Neural cell (in vitro differentiated cells): ENCODE results near the gene CIBAR2. TPM values are rescaled to one million over a fixed set of nuclear protein-coding genes. Genes with fewer than 3 reads are reported as not detected.
"Not testable (repeated sequence)": the region's sequence is repeated elsewhere in the genome, so short reads cannot be mapped to it uniquely, and the experiment has no call there.

Source experiments
- H2AFZ ChIP-seq: fragments of 200-600, 300-800 bp; sonication (generic), shearing (Covaris generic); 2 replicates; pipeline ENCODE4 v1.6.0; 2014; ENCODE audit warnings: low read depth, mild to moderate bottlenecking, antibody characterized with exemption, low read length, moderate library complexity
- H3F3A ChIP-seq: fragments of 200-600 bp; shearing (Covaris generic); 2 replicates; pipeline ENCODE4 v1.6.1; 2016; ENCODE audit warnings: mild to moderate bottlenecking, moderate library complexity, mixed read lengths, antibody characterized with exemption, low read length; ENCODE audit not compliant: insufficient read depth, poor library complexity, severe bottlenecking
- H3K27ac ChIP-seq: fragments of 200-600, 300-800 bp; sonication (generic), shearing (Covaris generic); 2 replicates; pipeline ENCODE4 v1.5.1; 2014; ENCODE audit warnings: mild to moderate bottlenecking, low read length, moderate library complexity
- H3K27me3 ChIP-seq: fragments of 300-800, 200-600 bp; sonication (generic), shearing (Covaris generic); 2 replicates; pipeline ENCODE4 v1.6.0; 2014; ENCODE audit warnings: mild to moderate bottlenecking, low read depth, low read length, moderate library complexity; ENCODE audit not compliant: insufficient read depth
- H3K36me3 ChIP-seq: fragments of 300-800, 200-600 bp; sonication (generic), shearing (Covaris generic); 2 replicates; pipeline ENCODE4 v1.5.1; 2014; ENCODE audit warnings: mild to moderate bottlenecking, antibody characterized with exemption, low read length, moderate library complexity; ENCODE audit not compliant: insufficient read depth
- H3K4me2 ChIP-seq: fragments of 300-800, 200-600 bp; sonication (generic), shearing (Covaris generic); 2 replicates; pipeline ENCODE4 v1.6.0; 2014; ENCODE audit warnings: mild to moderate bottlenecking, low read length
- H3K4me3 ChIP-seq: fragments of 300-800, 200-600 bp; sonication (generic), shearing (Covaris generic); 2 replicates; pipeline ENCODE4 v1.5.1; 2014; ENCODE audit warnings: mild to moderate bottlenecking, low read length, moderate library complexity
- H3K79me2 ChIP-seq: fragments of 200-600 bp; shearing (Covaris generic); replicated peaks from 2 replicates; pipeline ENCODE4 v1.6.0; 2014; ENCODE audit warnings: mild to moderate bottlenecking, low read length, moderate library complexity; ENCODE audit not compliant: insufficient read depth
- H3K9ac ChIP-seq: fragments of 300-800, 200-600 bp; sonication (generic), shearing (Covaris generic); 2 replicates; pipeline ENCODE4 v1.6.1; 2016; ENCODE audit warnings: mild to moderate bottlenecking, low read length, mixed read lengths
- H3K9me2 ChIP-seq: fragments of 200-600 bp; shearing (Covaris generic); 2 replicates; pipeline ENCODE4 v1.6.1; 2016; ENCODE audit warnings: mild to moderate bottlenecking, low read length, mixed read lengths; ENCODE audit not compliant: insufficient read depth
- H3K9me3 ChIP-seq: fragments of 200-600, 300-800 bp; sonication (generic), shearing (Covaris generic); 2 replicates; pipeline ENCODE4 v1.6.1; 2016; ENCODE audit warnings: mild to moderate bottlenecking, mixed run types, low read length, moderate library complexity, mixed read lengths
- H4K20me1 ChIP-seq: fragments of 200-600 bp; shearing (Covaris generic); 2 replicates; pipeline ENCODE4 v1.6.1; 2016; ENCODE audit warnings: mild to moderate bottlenecking, mixed run types; ENCODE audit not compliant: insufficient read depth
- EP300 ChIP-seq: fragments of 450-650 bp; conservative IDR thresholded peaks from 2 replicates; pipeline ENCODE4 v1.6.1; 2014; ENCODE audit warnings: antibody characterized with exemption, mild to moderate bottlenecking, moderate library complexity; ENCODE audit not compliant: poor library complexity, severe bottlenecking
- EZH2 ChIP-seq: fragments of 200-600, 300-800 bp; shearing (Covaris generic), sonication (generic); IDR thresholded peaks from 2 replicates; pipeline ENCODE4 v1.6.1; 2014; ENCODE audit warnings: antibody characterized with exemption, low read length, borderline replicate concordance, mild to moderate bottlenecking; ENCODE audit not compliant: insufficient read depth, poor library complexity, severe bottlenecking
- MXI1 ChIP-seq: fragments of 450-650 bp; conservative IDR thresholded peaks from 2 replicates; pipeline ENCODE4 v1.6.1; 2014; ENCODE audit warnings: antibody characterized with exemption, mild to moderate bottlenecking; ENCODE audit not compliant: poor library complexity, severe bottlenecking
- POLR2AphosphoS5 ChIP-seq: IDR thresholded peaks from 2 replicates; pipeline ENCODE4 v1.6.1; 2012
- RAD21 ChIP-seq: fragments of 450-650 bp; conservative IDR thresholded peaks from 2 replicates; pipeline ENCODE4 v1.6.1; 2014; ENCODE audit warnings: antibody characterized with exemption, mild to moderate bottlenecking, moderate library complexity
- REST ChIP-seq: IDR thresholded peaks from 2 replicates; pipeline ENCODE4 v1.6.1; 2012; ENCODE audit warnings: borderline replicate concordance
- SMC3 ChIP-seq: fragments of 450-650 bp; conservative IDR thresholded peaks from 2 replicates; pipeline ENCODE4 v1.6.1; 2014; ENCODE audit warnings: antibody characterized with exemption, mild to moderate bottlenecking, moderate library complexity; ENCODE audit not compliant: poor library complexity
- TAF1 ChIP-seq: IDR thresholded peaks from 2 replicates; pipeline ENCODE4 v1.6.1; 2012; ENCODE audit warnings: low read depth
- polyA plus RNA-seq: library from polyadenylated mRNA; depleted of rRNA; stranded (reverse); fragments of >200 nt; gene quantifications from 2 replicates; pipeline ENCODE4 v1.2.3, GENCODE V29; 2014
- TF ChIP-seq, protein P1 (sequence below): fragments of 450-650 bp; IDR thresholded peaks from 2 replicates; pipeline ENCODE4 v1.5.1; 2014; ENCODE audit warnings: antibody characterized with exemption, mild to moderate bottlenecking, moderate library complexity; ENCODE audit not compliant: poor library complexity, severe bottlenecking

Gene CIBAR2
- polyA plus RNA-seq, 1 donor from 2014 or later = not detected

- H3K27ac ChIP-seq = no peak overlapping the region
- no peak overlapping the region for H3K4me3 ChIP-seq
- no peak overlapping the region for H2AFZ ChIP-seq
- TF ChIP-seq SMC3 (no peak), TAF1 (no peak), EZH2 (no peak), EP300 (no peak), REST (no peak), MXI1 (no peak), POLR2AphosphoS5 (no peak)
- TF ChIP-seq, protein P1, sequence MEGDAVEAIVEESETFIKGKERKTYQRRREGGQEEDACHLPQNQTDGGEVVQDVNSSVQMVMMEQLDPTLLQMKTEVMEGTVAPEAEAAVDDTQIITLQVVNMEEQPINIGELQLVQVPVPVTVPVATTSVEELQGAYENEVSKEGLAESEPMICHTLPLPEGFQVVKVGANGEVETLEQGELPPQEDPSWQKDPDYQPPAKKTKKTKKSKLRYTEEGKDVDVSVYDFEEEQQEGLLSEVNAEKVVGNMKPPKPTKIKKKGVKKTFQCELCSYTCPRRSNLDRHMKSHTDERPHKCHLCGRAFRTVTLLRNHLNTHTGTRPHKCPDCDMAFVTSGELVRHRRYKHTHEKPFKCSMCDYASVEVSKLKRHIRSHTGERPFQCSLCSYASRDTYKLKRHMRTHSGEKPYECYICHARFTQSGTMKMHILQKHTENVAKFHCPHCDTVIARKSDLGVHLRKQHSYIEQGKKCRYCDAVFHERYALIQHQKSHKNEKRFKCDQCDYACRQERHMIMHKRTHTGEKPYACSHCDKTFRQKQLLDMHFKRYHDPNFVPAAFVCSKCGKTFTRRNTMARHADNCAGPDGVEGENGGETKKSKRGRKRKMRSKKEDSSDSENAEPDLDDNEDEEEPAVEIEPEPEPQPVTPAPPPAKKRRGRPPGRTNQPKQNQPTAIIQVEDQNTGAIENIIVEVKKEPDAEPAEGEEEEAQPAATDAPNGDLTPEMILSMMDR = no peak
- H3K9me3 ChIP-seq = no peaks in the 10 kb centered on the region
- H3K36me3 ChIP-seq = no peaks in the 10 kb centered on the region
- no peaks in the 10 kb centered on the region for H3K79me2 ChIP-seq
- no peaks in the 10 kb centered on the region for H3K27me3 ChIP-seq
- H3K4me2 ChIP-seq = no peak overlapping the region
- no peaks in the 10 kb centered on the region for H3F3A ChIP-seq
- H4K20me1 ChIP-seq = no peaks in the 10 kb centered on the region
- H3K9me2 ChIP-seq = no peaks in the 10 kb centered on the region
- no peak overlapping the region for H3K9ac ChIP-seq
Measured at GRCh38 chr16:85123891-85124635, 11.8 kb upstream of the CIBAR2 start.

DNA sequence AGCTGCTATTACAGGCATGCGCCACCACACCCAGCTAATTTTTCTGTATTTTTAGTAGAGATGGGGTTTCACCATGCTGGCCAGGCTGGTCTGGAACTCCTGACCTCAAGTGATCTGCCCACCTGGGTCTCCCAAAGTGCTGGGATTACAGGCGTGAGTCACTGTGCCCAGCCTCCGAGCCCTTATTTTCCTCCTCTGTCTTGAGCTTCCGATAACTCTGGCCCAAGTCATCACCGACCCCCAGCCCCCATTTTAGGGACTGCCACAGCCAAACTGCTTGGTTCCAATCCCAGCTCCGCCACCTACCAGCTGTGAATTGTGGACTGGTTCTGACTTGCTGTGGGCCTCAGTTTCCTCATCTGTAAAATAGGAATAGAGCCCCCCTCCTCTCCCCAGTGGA is 11.2 kb upstream of the CIBAR2 start:
- not testable (repeated sequence) for H3K27me3 ChIP-seq, H3K4me3 ChIP-seq, H2AFZ ChIP-seq, H3K36me3 ChIP-seq, H3K9me3 ChIP-seq, H3K79me2 ChIP-seq, H3K27ac ChIP-seq, H4K20me1 ChIP-seq, H3K9ac ChIP-seq, H3K4me2 ChIP-seq, H3F3A ChIP-seq, H3K9me2 ChIP-seq

DNA sequence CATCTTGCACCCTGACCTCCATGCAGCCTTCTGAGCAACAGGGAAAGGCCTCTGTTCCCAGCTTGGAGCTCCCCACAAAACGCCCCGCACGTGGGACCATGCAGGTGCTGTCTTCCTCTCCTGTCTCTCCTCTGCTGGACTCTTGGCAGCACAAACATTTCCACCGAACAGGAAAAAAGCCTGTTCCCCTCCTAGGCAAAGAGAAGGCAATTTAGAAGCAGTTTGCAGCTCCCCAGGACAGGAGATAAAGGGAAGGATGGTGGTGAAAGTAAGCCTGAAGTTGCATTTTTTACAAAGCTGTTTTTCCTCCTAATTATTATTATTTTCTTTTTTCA is 7.7 kb upstream of the CIBAR2 start:
- Histone ChIP-seq H3K9me2 (no peaks in the 10 kb centered on the region), H3K27me3 (no peaks in the 10 kb centered on the region)

More for the DNA sequence above, 7.7 kb upstream of the CIBAR2 start:
- H3F3A ChIP-seq = no peaks in the 10 kb centered on the region
- no peak overlapping the region for H2AFZ ChIP-seq
- TF ChIP-seq POLR2AphosphoS5 (no peak), SMC3 (no peak), RAD21 (no peak), EP300 (no peak)
- no peak overlapping the region for H3K27ac ChIP-seq
- H3K9me3 ChIP-seq = no peaks in the 10 kb centered on the region
- H3K36me3 ChIP-seq = no peaks in the 10 kb centered on the region
- H4K20me1 ChIP-seq = no peaks in the 10 kb centered on the region
- H3K4me2 ChIP-seq = no peak overlapping the region
- no peaks in the 10 kb centered on the region for H3K79me2 ChIP-seq
- no peak overlapping the region for H3K4me3 ChIP-seq
- H3K9ac ChIP-seq = no peak overlapping the region
